PC-3 (cell line): Measurements from ENCODE around the gene IRF1. TPM values are rescaled to one million over a fixed set of nuclear protein-coding genes. Genes with fewer than 3 reads are reported as not detected.

Experiments
- ATAC-seq: fragments of 200-7000 bp; cut with Tn5 transposase; 2 replicates; pipeline ENCODE4 v1.9.1; 2020; ENCODE audit warnings: mild to moderate bottlenecking, moderate library complexity
- BruUV-seq: library from RNA; stranded (reverse); fragments of 400-500 nt; replicated peaks from 2 replicates; lab custom pipeline; 2021; lab: Mats Ljungman, UMichigan
- CTCF ChIA-PET: fragments of 300-600 bp; sonication (Branson Sonifier 250); formaldehyde crosslinking; loops from one replicate; lab custom pipeline; 2022; ENCODE audit warnings: antibody characterized with exemption; lab: Charles Lee
- POLR2A ChIA-PET: fragments of 300-600 bp; sonication (Branson Sonifier 250); formaldehyde crosslinking; loops from one replicate; lab custom pipeline; 2022; ENCODE audit warnings: antibody characterized with exemption; ENCODE audit not compliant: unreplicated experiment; lab: Charles Lee
- DNase-seq: peaks from one replicate; pipeline ENCODE4 v3.0.0-alpha.2; 2015
- H2AFZ ChIP-seq: fragments of 300-600 bp; sonication (generic); 2 replicates; pipeline ENCODE4 v1.6.0; 2016; ENCODE audit warnings: antibody characterized with exemption, low read length
- H3F3A ChIP-seq: fragments of 300-600 bp; sonication (generic); one replicate; pipeline ENCODE4 v1.6.0; 2017; ENCODE audit warnings: antibody characterized with exemption, low read length, control low read depth, mild to moderate bottlenecking; ENCODE audit not compliant: unreplicated experiment
- H3K27ac ChIP-seq: fragments of 300-600 bp; sonication (generic); 2 replicates; pipeline ENCODE4 v1.5.1; 2016; ENCODE audit warnings: mild to moderate bottlenecking, low read length
- H3K27me3 ChIP-seq: fragments of 300-600 bp; sonication (generic); 2 replicates; pipeline ENCODE4 v1.6.1; 2016; ENCODE audit warnings: low read length, mixed read lengths
- H3K36me3 ChIP-seq: fragments of 300-600 bp; sonication (generic); 2 replicates; pipeline ENCODE4 v1.6.1; 2016; ENCODE audit warnings: low read depth, mixed run types, low read length, mixed read lengths
- H3K4me1 ChIP-seq: fragments of 300-600 bp; sonication (generic); 2 replicates; pipeline ENCODE4 v1.5.1; 2016; ENCODE audit warnings: low read length; ENCODE audit not compliant: insufficient read depth
- H3K4me2 ChIP-seq: fragments of 300-600 bp; sonication (generic); 2 replicates; pipeline ENCODE4 v1.6.0; 2016; ENCODE audit warnings: low read length
- H3K4me3 ChIP-seq: fragments of 300-600 bp; sonication (generic); 2 replicates; pipeline ENCODE4 v1.5.1; 2016; ENCODE audit warnings: mild to moderate bottlenecking, low read length, mixed read lengths
- H3K79me2 ChIP-seq: fragments of 300-600 bp; sonication (generic); 2 replicates; pipeline ENCODE4 v1.6.1; 2017; ENCODE audit warnings: low read length, mixed read lengths
- H3K9ac ChIP-seq: fragments of 300-600 bp; sonication (generic); 2 replicates; pipeline ENCODE4 v1.6.0; 2016; ENCODE audit warnings: mild to moderate bottlenecking, low read length
- H3K9me2 ChIP-seq: fragments of 300-600 bp; sonication (generic); replicated peaks from 2 replicates; pipeline ENCODE4 v1.6.1; 2016; ENCODE audit warnings: mixed run types, low read length, mixed read lengths
- H3K9me3 ChIP-seq: fragments of 300-600 bp; sonication (generic); 2 replicates; pipeline ENCODE4 v1.6.1; 2016; ENCODE audit warnings: low read length, mixed read lengths
- H4K20me1 ChIP-seq: fragments of 300-600 bp; sonication (generic); 2 replicates; pipeline ENCODE4 v1.6.1; 2016; ENCODE audit warnings: low read length, mixed read lengths
- CTCF ChIP-seq: fragments of 300-600 bp; sonication (generic); conservative IDR thresholded peaks from 2 replicates; pipeline ENCODE4 v1.5.1; 2017; ENCODE audit warnings: antibody characterized with exemption, low read depth, mild to moderate bottlenecking, low read length
- EZH2 ChIP-seq: fragments of 300-600 bp; sonication (generic); IDR thresholded peaks from one replicate; pipeline ENCODE4 v1.6.1; 2017; ENCODE audit warnings: antibody characterized with exemption, mild to moderate bottlenecking, low read length; ENCODE audit not compliant: unreplicated experiment
- EZH2phosphoT487 ChIP-seq: fragments of 300-600 bp; sonication (generic); IDR thresholded peaks from 2 replicates; pipeline ENCODE4 v1.6.1; 2018; ENCODE audit warnings: mild to moderate bottlenecking, antibody characterized with exemption, low read length, borderline replicate concordance
- intact Hi-C: fragments of 100-400 bp; cut with micrococcal nuclease; formaldehyde crosslinking; loops from 2 replicates; pipeline ENCODE4 v1.9.0; 2023
- total RNA-seq: library from RNA; depleted of rRNA; stranded (reverse); fragments of >200 nt; gene quantifications from 2 replicates; pipeline ENCODE4 v1.2.3, GENCODE V29; 2014

The IRF1 gene
- total RNA-seq, 1 experiment from 2014 or later, result 21.1 TPM

GRCh38 chr5:132474131-132474723 lies 16.3 kb downstream of the IRF1 start:
- Histone ChIP-seq H3K9me3 (no peaks in the 10 kb centered on the region), H3K36me3 (no peaks in the 10 kb centered on the region), H3F3A (no peaks in the 10 kb centered on the region), H3K27ac (no peak overlapping the region), H3K9ac (no peak overlapping the region), H3K4me3 (no peak overlapping the region), H4K20me1 (no peaks in the 10 kb centered on the region), H3K79me2 (no peaks in the 10 kb centered on the region), H2AFZ (no peak overlapping the region), H3K4me1 (no peaks in the 10 kb centered on the region), H3K9me2 (no peaks in the 10 kb centered on the region), H3K27me3 (no peaks in the 10 kb centered on the region), H3K4me2 (no peak overlapping the region)
- TF ChIP-seq CTCF (no peak), EZH2phosphoT487 (no peak), EZH2 (no peak)
- no peak for DNase-seq
- no TSS peak for BruUV-seq
- ChIA-PET POLR2A (no interaction called here), CTCF (no interaction called here)
- ATAC-seq, result no peak
- intact Hi-C loops, result no loop called here

DNA sequence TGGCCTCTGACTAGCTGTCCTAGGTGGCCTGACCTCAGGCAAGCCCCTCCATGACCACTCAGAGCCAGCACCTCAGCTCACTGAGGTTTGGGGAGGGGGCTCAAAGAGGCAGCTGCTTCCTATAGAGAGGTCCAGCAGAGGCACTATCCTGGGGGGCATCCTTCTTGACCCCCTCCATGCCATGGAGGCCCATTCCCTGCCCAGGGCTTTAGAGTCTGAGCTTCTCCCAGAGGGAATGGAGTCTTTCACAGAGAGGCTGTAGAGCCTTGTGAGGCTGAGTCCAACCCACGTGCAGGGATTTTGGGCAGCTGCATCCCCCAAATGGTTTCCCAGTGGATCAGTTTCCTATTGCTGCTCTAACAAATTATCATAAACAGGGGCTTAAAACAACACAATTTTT lies 16.9 kb downstream of the IRF1 start:
- no peak overlapping the region for H3K4me3 ChIP-seq
- DNase-seq (no peak), ATAC-seq (no peak)
- H3K4me1 ChIP-seq, result no peaks in the 10 kb centered on the region; the same call in 1 of the 2 replicates
- H3F3A ChIP-seq, result no peaks in the 10 kb centered on the region
- H3K27ac ChIP-seq, result no peak overlapping the region
- no peaks in the 10 kb centered on the region for H3K9me2 ChIP-seq
- POLR2A ChIA-PET, result no interaction called here
- H3K79me2 ChIP-seq, result no peaks in the 10 kb centered on the region
- TF ChIP-seq EZH2phosphoT487 (no peak), CTCF (no peak), EZH2 (no peak)
- H3K9me3 ChIP-seq, result no peaks in the 10 kb centered on the region
- H2AFZ ChIP-seq, result no peak overlapping the region
- no peaks in the 10 kb centered on the region for H3K27me3 ChIP-seq
- no peak overlapping the region for H3K9ac ChIP-seq
- no TSS peak for BruUV-seq
- H3K36me3 ChIP-seq, result no peaks in the 10 kb centered on the region
- CTCF ChIA-PET, result no interaction called here
- no peaks in the 10 kb centered on the region for H4K20me1 ChIP-seq
- intact Hi-C loops, result no loop called here
- no peak overlapping the region for H3K4me2 ChIP-seq

- no TSS peak for BruUV-seq
- POLR2A ChIA-PET, result interaction anchor here (0.7 kb wide), 1 partner anchor 18 kb away, joined by 3 read pairs; no protein-coding TSS in a partner anchor
These were observed 17.5 kb downstream of the IRF1 start for GRCh38 chr5:132473019-132473531.

More at GRCh38 chr5:132473019-132473531, 17.5 kb downstream of the IRF1 start:
- CTCF ChIA-PET, result no interaction called here
- DNase-seq (no peak), ATAC-seq (no peak)
- H3F3A ChIP-seq, result no peaks in the 10 kb centered on the region
- H4K20me1 ChIP-seq, result no peaks in the 10 kb centered on the region
- H3K36me3 ChIP-seq, result no peaks in the 10 kb centered on the region
- H3K27ac ChIP-seq, result no peak overlapping the region
- no peaks in the 10 kb centered on the region for H3K9me2 ChIP-seq
- TF ChIP-seq CTCF, result no peak
- TF ChIP-seq EZH2phosphoT487, result no peak
- TF ChIP-seq EZH2, result no peak
- no peak overlapping the region for H3K4me2 ChIP-seq
- no peaks in the 10 kb centered on the region; the same call in 1 of the 2 replicates for H3K4me1 ChIP-seq
- no peaks in the 10 kb centered on the region for H3K79me2 ChIP-seq
- H3K27me3 ChIP-seq, result no peaks in the 10 kb centered on the region
- no peaks in the 10 kb centered on the region for H3K9me3 ChIP-seq
- intact Hi-C loops, result no loop called here
- no peak overlapping the region for H2AFZ ChIP-seq
- H3K4me3 ChIP-seq, result no peak overlapping the region
- H3K9ac ChIP-seq, result no peak overlapping the region
